Measurements from ENCODE around the gene GPRC5A.

DNA sequence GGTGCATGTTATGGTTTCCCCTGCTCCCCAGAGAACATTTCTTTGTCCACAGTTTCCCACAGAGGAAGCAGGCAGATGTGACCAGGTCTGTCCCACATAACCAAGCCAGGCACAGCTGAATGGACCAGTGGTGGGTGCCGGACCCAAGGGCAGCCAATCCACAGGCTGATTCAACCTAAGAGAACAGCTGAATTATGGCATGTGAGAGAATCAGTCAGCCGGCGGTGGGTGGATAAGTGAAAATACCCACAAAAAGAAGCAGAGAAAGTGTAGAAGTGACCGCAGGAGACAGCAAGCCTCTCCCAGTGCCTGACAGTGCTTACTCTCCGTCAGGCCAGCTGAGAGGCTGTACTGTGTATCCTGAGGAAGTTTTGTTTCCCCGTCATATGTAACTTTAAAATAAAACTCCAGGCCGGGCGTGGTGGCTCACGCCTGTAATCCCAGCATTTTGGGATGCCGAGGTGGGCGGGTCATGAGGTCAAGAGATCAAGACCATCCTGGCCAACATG, 45.7 kb downstream of the GPRC5A start:
- TF ChIP-seq POLR2A (IDR thresholded peaks at IDR 0.05; ENCODE audit: control extremely low read depth in 1 of 2, low read depth in 2 of 2, low read length in 2 of 2) (no peak), GABPA (IDR thresholded peaks at IDR 0.05; ENCODE audit: borderline replicate concordance, insufficient read depth, low read length) (no peak), CEBPB (IDR thresholded peaks at IDR 0.05; ENCODE audit: low read depth, low read length) (no peak), TBP (IDR thresholded peaks at IDR 0.05; ENCODE audit: low read depth, low read length) (no peak), SRF (IDR thresholded peaks at IDR 0.05; ENCODE audit: low read depth, low read length) (no peak)
- TF ChIP-seq, protein P1, sequence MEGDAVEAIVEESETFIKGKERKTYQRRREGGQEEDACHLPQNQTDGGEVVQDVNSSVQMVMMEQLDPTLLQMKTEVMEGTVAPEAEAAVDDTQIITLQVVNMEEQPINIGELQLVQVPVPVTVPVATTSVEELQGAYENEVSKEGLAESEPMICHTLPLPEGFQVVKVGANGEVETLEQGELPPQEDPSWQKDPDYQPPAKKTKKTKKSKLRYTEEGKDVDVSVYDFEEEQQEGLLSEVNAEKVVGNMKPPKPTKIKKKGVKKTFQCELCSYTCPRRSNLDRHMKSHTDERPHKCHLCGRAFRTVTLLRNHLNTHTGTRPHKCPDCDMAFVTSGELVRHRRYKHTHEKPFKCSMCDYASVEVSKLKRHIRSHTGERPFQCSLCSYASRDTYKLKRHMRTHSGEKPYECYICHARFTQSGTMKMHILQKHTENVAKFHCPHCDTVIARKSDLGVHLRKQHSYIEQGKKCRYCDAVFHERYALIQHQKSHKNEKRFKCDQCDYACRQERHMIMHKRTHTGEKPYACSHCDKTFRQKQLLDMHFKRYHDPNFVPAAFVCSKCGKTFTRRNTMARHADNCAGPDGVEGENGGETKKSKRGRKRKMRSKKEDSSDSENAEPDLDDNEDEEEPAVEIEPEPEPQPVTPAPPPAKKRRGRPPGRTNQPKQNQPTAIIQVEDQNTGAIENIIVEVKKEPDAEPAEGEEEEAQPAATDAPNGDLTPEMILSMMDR (IDR thresholded peaks at IDR 0.05; ENCODE audit: control extremely low read depth in 1 of 3, insufficient read depth in 1 of 3, low read depth in 1 of 3, low read length in 3 of 3) = no peak
